ENCODE results near the gene OR10H1.

- no peak for TF ChIP-seq EZH2 (IDR thresholded peaks at IDR 0.05; ENCODE audit: insufficient read depth, low read length)
- TF ChIP-seq, protein P1, sequence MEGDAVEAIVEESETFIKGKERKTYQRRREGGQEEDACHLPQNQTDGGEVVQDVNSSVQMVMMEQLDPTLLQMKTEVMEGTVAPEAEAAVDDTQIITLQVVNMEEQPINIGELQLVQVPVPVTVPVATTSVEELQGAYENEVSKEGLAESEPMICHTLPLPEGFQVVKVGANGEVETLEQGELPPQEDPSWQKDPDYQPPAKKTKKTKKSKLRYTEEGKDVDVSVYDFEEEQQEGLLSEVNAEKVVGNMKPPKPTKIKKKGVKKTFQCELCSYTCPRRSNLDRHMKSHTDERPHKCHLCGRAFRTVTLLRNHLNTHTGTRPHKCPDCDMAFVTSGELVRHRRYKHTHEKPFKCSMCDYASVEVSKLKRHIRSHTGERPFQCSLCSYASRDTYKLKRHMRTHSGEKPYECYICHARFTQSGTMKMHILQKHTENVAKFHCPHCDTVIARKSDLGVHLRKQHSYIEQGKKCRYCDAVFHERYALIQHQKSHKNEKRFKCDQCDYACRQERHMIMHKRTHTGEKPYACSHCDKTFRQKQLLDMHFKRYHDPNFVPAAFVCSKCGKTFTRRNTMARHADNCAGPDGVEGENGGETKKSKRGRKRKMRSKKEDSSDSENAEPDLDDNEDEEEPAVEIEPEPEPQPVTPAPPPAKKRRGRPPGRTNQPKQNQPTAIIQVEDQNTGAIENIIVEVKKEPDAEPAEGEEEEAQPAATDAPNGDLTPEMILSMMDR (IDR thresholded peaks at IDR 0.05; ENCODE audit: insufficient read depth, low read depth, low read length), result no peak
Measured at GRCh38 chr19:15759962-15760565, 55.4 kb downstream of the OR10H1 start.

Data from astrocyte (in vitro differentiated cells and primary cell).